Neuronal stem cell (in vitro differentiated cells): ENCODE data around the gene NGEF.

Experiments used
- DNase-seq: peaks from one replicate; pipeline ENCODE4 v3.0.0-alpha.2; 2013; ENCODE audit warnings: low spot score
- H2AFZ ChIP-seq: one replicate; pipeline ENCODE4 v1.6.1; 2013; ENCODE audit warnings: mild to moderate bottlenecking, low read length, inconsistent platforms
- H2AK5ac ChIP-seq: 2 replicates; pipeline ENCODE4 v1.6.1; 2013; ENCODE audit warnings: low read depth, mild to moderate bottlenecking, inconsistent platforms, low read length, moderate library complexity, mixed read lengths
- H2BK120ac ChIP-seq: 2 replicates; pipeline ENCODE4 v1.6.1; 2013; ENCODE audit warnings: low read depth, mild to moderate bottlenecking, inconsistent platforms, low read length, moderate library complexity, mixed read lengths
- H2BK12ac ChIP-seq: one replicate; pipeline ENCODE4 v1.6.1; 2013; ENCODE audit warnings: low read length, inconsistent platforms
- H2BK15ac ChIP-seq: 2 replicates; pipeline ENCODE4 v1.6.1; 2013; ENCODE audit warnings: mild to moderate bottlenecking, low read length, inconsistent platforms, mixed read lengths
- H2BK5ac ChIP-seq: one replicate; pipeline ENCODE4 v1.6.1; 2013; ENCODE audit warnings: inconsistent platforms, mild to moderate bottlenecking, low read length, moderate library complexity
- H3K14ac ChIP-seq: one replicate; pipeline ENCODE4 v1.6.1; 2013; ENCODE audit warnings: low read length, inconsistent platforms
- H3K18ac ChIP-seq: 2 replicates; pipeline ENCODE4 v1.6.1; 2013; ENCODE audit warnings: low read length, inconsistent platforms
- H3K23ac ChIP-seq: 2 replicates; pipeline ENCODE4 v1.6.1; 2013; ENCODE audit warnings: low read depth, mild to moderate bottlenecking, mixed read lengths, low read length, inconsistent platforms; ENCODE audit not compliant: poor library complexity
- H3K27ac ChIP-seq: replicated peaks from 3 replicates; pipeline ENCODE4 v1.5.1; 2013; ENCODE audit warnings: low read length, inconsistent platforms
- H3K27me3 ChIP-seq, 3 experiments: 2 replicates each; pipeline ENCODE4 v1.6.1; 2013; ENCODE audit warnings: low read length in 3 of 3, mild to moderate bottlenecking in 2 of 3, inconsistent platforms in 1 of 3, low read depth in 1 of 3, mixed read lengths in 1 of 3, moderate library complexity in 1 of 3; ENCODE audit not compliant: control insufficient read depth in 3 of 3, insufficient read depth in 3 of 3
- H3K36me3 ChIP-seq, 2 donors: replicated peaks in 1 of 2; 2 replicates each; pipeline ENCODE4 v1.6.1; 2013; ENCODE audit warnings: low read length in 2 of 2; ENCODE audit not compliant: control insufficient read depth in 2 of 2, insufficient read depth in 2 of 2
- H3K4ac ChIP-seq: 2 replicates; pipeline ENCODE4 v1.6.1; 2013; ENCODE audit warnings: inconsistent platforms, mild to moderate bottlenecking, low read length, moderate library complexity
- H3K4me1 ChIP-seq, 2 donors: 1 replicate in 1 of 2; 2 replicates in 1 of 2; pipeline ENCODE4 v1.6.1; 2013; ENCODE audit warnings: low read length in 2 of 2, low read depth in 1 of 2; ENCODE audit not compliant: control insufficient read depth in 2 of 2, insufficient read depth in 1 of 2
- H3K4me2 ChIP-seq: one replicate; pipeline ENCODE4 v1.6.1; 2013; ENCODE audit warnings: mild to moderate bottlenecking, low read length, inconsistent platforms; ENCODE audit not compliant: insufficient read depth, poor library complexity, severe bottlenecking
- H3K4me3 ChIP-seq, 2 donors: 2 replicates each; pipeline ENCODE4 v1.5.1; 2013; ENCODE audit warnings: low read length in 2 of 2, mild to moderate bottlenecking in 2 of 2, inconsistent platforms in 1 of 2, moderate library complexity in 1 of 2
- H3K79me1 ChIP-seq: one replicate; pipeline ENCODE4 v1.6.1; 2013; ENCODE audit warnings: low read depth, mild to moderate bottlenecking, inconsistent platforms, low read length, moderate library complexity
- H3K9ac ChIP-seq: one replicate; pipeline ENCODE4 v1.6.1; 2013; ENCODE audit warnings: mild to moderate bottlenecking, low read depth, low read length, inconsistent platforms; ENCODE audit not compliant: poor library complexity
- H3K9me3 ChIP-seq, 2 donors: replicated peaks in 1 of 2; 2 replicates each; pipeline versions ENCODE3 to v1.6.1; 2013; ENCODE audit warnings: low read length in 2 of 2, mild to moderate bottlenecking in 2 of 2, inconsistent platforms in 1 of 2, low read depth in 1 of 2, mixed read lengths in 1 of 2, moderate library complexity in 1 of 2; ENCODE audit not compliant: control insufficient read depth in 2 of 2, insufficient read depth in 1 of 2
- H4K8ac ChIP-seq: one replicate; pipeline ENCODE4 v1.6.1; 2013; ENCODE audit warnings: low read depth, mild to moderate bottlenecking, inconsistent platforms, low read length, moderate library complexity
- H4K91ac ChIP-seq: one replicate; pipeline ENCODE4 v1.6.1; 2013; ENCODE audit warnings: low read length, low read depth, mild to moderate bottlenecking, inconsistent platforms; ENCODE audit not compliant: poor library complexity
- WGBS, 2 donors: extraction: QIAGEN DNeasy Blood & Tissue Kit; methylation state at CpG; one replicate each; pipeline ENCODE4 v1.1.7; 2013; ENCODE audit warnings: missing lambda C conversion rate in 2 of 2, mixed read lengths in 1 of 2; ENCODE audit not compliant: insufficient read length in 2 of 2, insufficient replicate concordance in 1 of 2; ENCODE audit errors: extremely low coverage in 2 of 2; 5-methylcytosine and 5-hydroxymethylcytosine counted together

NGEF gene

DNA sequence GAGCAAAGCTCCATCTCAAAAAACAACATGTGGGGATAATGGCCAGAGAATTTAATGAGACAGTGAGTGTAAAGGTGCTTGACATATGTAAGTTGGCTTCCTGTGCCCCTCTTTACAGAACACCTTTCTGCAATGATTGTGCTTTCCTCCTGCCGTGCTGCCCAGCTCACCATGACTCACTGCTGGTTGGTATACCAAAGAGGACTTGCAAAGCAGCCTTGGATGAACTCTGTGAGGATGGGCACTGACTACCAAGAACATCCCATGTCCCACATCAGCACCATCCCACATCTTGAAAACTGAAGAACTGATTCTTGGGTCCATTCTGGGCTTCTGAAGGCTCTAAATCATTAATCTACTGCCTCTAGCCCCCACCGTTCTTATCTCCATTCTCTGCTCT lies 52.2 kb downstream of the NGEF start:
- Histone ChIP-seq H3K79me1 (no peaks in the 10 kb centered on the region), H3K9me3 (no peaks in the 10 kb centered on the region), H4K8ac (no peak overlapping the region), H3K14ac (no peak overlapping the region), H3K23ac (no peak overlapping the region), H2BK5ac (no peak overlapping the region), H3K18ac (no peak overlapping the region), H3K27ac (no peak overlapping the region), H4K91ac (no peak overlapping the region), H3K4me2 (no peak overlapping the region), H3K9ac (no peak overlapping the region), H3K4ac (no peak overlapping the region), H3K4me1 (no peaks in the 10 kb centered on the region), H2BK120ac (no peak overlapping the region), H2BK15ac (no peak overlapping the region), H2AFZ (no peak overlapping the region), H2AK5ac (no peak overlapping the region), H2BK12ac (no peak overlapping the region), H3K27me3 (peaks cover 0 to 1% (median 0%) of the 10 kb centered on the region in 3 experiments), H3K36me3 (no peaks in the 10 kb centered on the region), H3K4me3 (no peak overlapping the region)
- no peak for DNase-seq
- no CpG with 5 or more reads among the region's 2 CpGs for WGBS, 2 donors

DNA sequence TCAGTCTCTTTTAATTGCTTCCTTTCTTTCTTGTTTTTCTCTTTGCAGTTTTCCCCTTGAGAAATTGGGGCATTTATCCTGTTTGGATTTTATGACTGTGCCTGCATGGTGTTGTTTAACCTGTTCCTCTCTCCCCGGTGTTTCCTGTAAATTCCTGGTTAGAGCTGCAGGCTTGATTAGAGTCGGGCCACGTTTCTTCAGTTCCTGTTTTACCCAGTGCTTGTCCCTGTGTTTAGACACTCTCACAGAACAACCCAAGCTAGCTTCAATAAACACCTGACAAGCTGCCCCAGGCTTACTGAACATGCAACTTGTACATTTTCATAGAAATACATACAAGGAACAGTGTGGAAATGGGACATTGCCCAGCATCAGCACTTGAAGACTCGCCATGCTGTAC lies 53.9 kb downstream of the NGEF start:
- H2AFZ ChIP-seq = no peak overlapping the region
- no CpG with 5 or more reads among the region's 4 CpGs for WGBS, 2 donors

DNA sequence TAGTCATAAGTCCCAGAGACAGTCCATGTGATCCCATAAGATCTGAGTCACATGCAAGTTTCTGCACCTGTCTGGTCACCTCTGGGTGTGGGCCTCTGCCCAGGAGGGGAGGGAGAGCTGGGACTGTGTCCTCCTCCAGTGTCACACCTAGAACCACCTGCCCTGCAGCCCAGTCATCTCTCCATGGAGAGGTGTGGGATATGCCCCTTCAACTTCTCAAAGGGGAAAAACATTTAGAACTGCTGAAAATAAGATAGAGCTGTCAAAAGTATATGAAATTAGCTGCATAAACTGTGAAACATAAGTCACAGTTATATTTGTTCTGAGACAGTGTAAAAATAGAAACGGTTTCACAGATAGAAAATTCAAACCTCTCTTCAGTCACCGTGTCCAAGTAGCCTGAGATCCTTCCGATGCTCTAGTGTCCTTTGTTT lies 55.4 kb downstream of the NGEF start:
- Histone ChIP-seq H3K4me1 (no peaks in the 10 kb centered on the region), H3K36me3 (no peaks in the 10 kb centered on the region), H3K18ac (no peak overlapping the region), H2AFZ (no peak overlapping the region), H2BK120ac (no peak overlapping the region), H2BK12ac (no peak overlapping the region), H2AK5ac (no peak overlapping the region), H3K4me2 (no peak overlapping the region), H3K79me1 (no peaks in the 10 kb centered on the region), H3K14ac (no peak overlapping the region), H3K9ac (no peak overlapping the region), H4K8ac (no peak overlapping the region), H3K27ac (no peak overlapping the region), H3K4ac (no peak overlapping the region), H4K91ac (no peak overlapping the region), H2BK15ac (no peak overlapping the region), H3K9me3 (no peaks in the 10 kb centered on the region), H3K4me3 (no peak overlapping the region), H2BK5ac (no peak overlapping the region), H3K27me3 (peaks cover 0 to 3% (median 0%) of the 10 kb centered on the region in 3 experiments), H3K23ac (no peak overlapping the region)
- WGBS, 2 donors = no CpG with 5 or more reads among the region's 3 CpGs
- no peak for DNase-seq

More for the DNA sequence above, 53.9 kb downstream of the NGEF start:
- H3K27ac ChIP-seq = no peak overlapping the region
- no peak overlapping the region for H3K4me2 ChIP-seq
- H2BK15ac ChIP-seq = no peak overlapping the region
- no peak overlapping the region for H4K91ac ChIP-seq
- no peak overlapping the region for H2AK5ac ChIP-seq
- H3K14ac ChIP-seq = no peak overlapping the region
- peaks cover 0 to 3% (median 0%) of the 10 kb centered on the region in 3 experiments for H3K27me3 ChIP-seq
- H2BK120ac ChIP-seq = no peak overlapping the region
- H3K79me1 ChIP-seq = no peaks in the 10 kb centered on the region
- no peak overlapping the region for H2BK5ac ChIP-seq
- H4K8ac ChIP-seq = no peak overlapping the region
- no peak overlapping the region for H2BK12ac ChIP-seq
- H3K4me3 ChIP-seq = no peak overlapping the region
- no peak overlapping the region for H3K4ac ChIP-seq
- H3K36me3 ChIP-seq = no peaks in the 10 kb centered on the region
- no peak overlapping the region for H3K23ac ChIP-seq
- no peaks in the 10 kb centered on the region for H3K9me3 ChIP-seq
- no peak overlapping the region for H3K9ac ChIP-seq
- H3K18ac ChIP-seq = no peak overlapping the region
- DNase-seq = no peak
- H3K4me1 ChIP-seq = no peaks in the 10 kb centered on the region

DNA sequence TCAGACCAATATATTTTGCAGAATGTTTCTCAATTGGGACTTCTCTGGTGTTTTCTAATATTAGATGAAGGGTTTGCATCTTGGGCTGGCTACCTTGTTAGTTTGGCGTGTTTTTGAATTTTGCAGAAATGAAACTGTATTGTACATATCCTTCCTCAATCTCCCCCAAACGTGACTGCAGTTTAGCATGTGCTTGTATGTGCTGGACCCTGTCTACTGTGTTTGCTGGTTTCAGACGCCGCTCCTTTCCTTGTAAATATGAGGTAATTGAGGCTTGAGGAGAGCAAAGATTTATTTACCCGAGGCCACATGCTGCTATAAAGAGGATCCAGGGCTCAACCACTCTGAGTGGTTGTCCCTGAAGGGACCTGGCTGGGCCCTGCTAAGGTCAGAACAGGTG lies 57.2 kb downstream of the NGEF start:
- Histone ChIP-seq H2AFZ (no peak overlapping the region), H3K14ac (no peak overlapping the region), H3K4me1 (peaks cover 0 to 3% of the 10 kb centered on the region in 2 donors), H2BK12ac (no peak overlapping the region), H3K4ac (no peak overlapping the region), H3K9me3 (no peaks in the 10 kb centered on the region), H3K27me3 (peaks cover 0 to 13% (median 0%) of the 10 kb centered on the region in 3 experiments), H3K18ac (no peak overlapping the region), H4K8ac (no peak overlapping the region), H3K27ac (no peak overlapping the region), H2BK5ac (no peak overlapping the region), H2BK120ac (no peak overlapping the region), H3K9ac (no peak overlapping the region), H3K36me3 (no peaks in the 10 kb centered on the region), H2AK5ac (no peak overlapping the region), H3K4me3 (no peak overlapping the region), H3K23ac (no peak overlapping the region), H4K91ac (no peak overlapping the region), H3K79me1 (no peaks in the 10 kb centered on the region), H2BK15ac (no peak overlapping the region), H3K4me2 (no peak overlapping the region)
- DNase-seq = no peak
- WGBS, 2 donors = no CpG with 5 or more reads among the region's 5 CpGs
